Kidney (tissue), 14 donors: ENCODE results near the gene PTGES. TPM values are rescaled to one million over a fixed set of nuclear protein-coding genes. Genes with fewer than 3 reads are reported as not detected.

Experiments used
- DNase-seq, 5 donors: peaks; one replicate each; pipeline ENCODE4 v3.0.0-alpha.2; 2013 to 2020
- FAIRE-seq: peaks from 2 replicates; lab custom pipeline; 2012; peaks lifted over from hg19 to GRCh38; lab: Jason Lieb, UNC
- H3K27ac ChIP-seq, 2 donors: one replicate each; pipeline ENCODE4 v1.7.0; 2013; ENCODE audit warnings: low read depth in 2 of 2, low read length in 2 of 2, inconsistent platforms in 1 of 2
- H3K27me3 ChIP-seq: one replicate; pipeline ENCODE4 v1.7.1; 2013; ENCODE audit warnings: low read length, inconsistent platforms; ENCODE audit not compliant: control insufficient read depth, insufficient read depth
- H3K36me3 ChIP-seq, 3 donors: one replicate each; pipeline versions ENCODE4 v1.7.0 to v1.7.1; 2013; ENCODE audit warnings: low read length in 3 of 3, control low read depth in 1 of 3, inconsistent platforms in 1 of 3; ENCODE audit not compliant: insufficient read depth in 3 of 3, control insufficient read depth in 2 of 3
- H3K4me1 ChIP-seq, 3 donors: one replicate each; pipeline versions ENCODE4 v1.7.0 to v1.7.1; 2013; ENCODE audit warnings: low read length in 3 of 3, inconsistent platforms in 1 of 3, low read depth in 1 of 3; ENCODE audit not compliant: control insufficient read depth in 2 of 3, insufficient read depth in 2 of 3
- H3K4me3 ChIP-seq, 3 donors: one replicate each; pipeline versions ENCODE4 v1.7.0 to v1.8.1; 2013; ENCODE audit warnings: low read length in 3 of 3, control low read depth in 1 of 3, inconsistent platforms in 1 of 3
- H3K9ac ChIP-seq, 3 donors: one replicate each; pipeline versions ENCODE4 v1.7.0 to v1.7.1; 2013; ENCODE audit warnings: low read length in 3 of 3, control low read depth in 1 of 3, inconsistent platforms in 1 of 3
- H3K9me3 ChIP-seq, 3 donors: one replicate each; pipeline versions ENCODE4 v1.7.0 to v1.7.1; 2013; ENCODE audit warnings: low read length in 3 of 3, control low read depth in 1 of 3, inconsistent platforms in 1 of 3; ENCODE audit not compliant: control insufficient read depth in 2 of 3, insufficient read depth in 1 of 3
- intact Hi-C: fragments of 100-400 bp; cut with DNase I; formaldehyde crosslinking; loops from one replicate; pipeline ENCODE4 v1.11.1; 2022
- polyA plus RNA-seq: library from polyadenylated mRNA; stranded (reverse); fragments of 350-450 nt; fragmentation: Illumina TruSeq; extraction: RNeasy Lipid Tissue Mini Kit (QIAGEN cat#74804); gene quantifications from one replicate; pipeline ENCODE4 v1.2.3, GENCODE V29; 2014; ENCODE audit warnings: low read depth, low replicate concordance; ENCODE audit not compliant: insufficient read depth
- total RNA-seq: library from RNA; stranded (reverse); fragmentation: NEBNext Ultra II Directional; extraction: Animal tissue kit (Norgen Biotek cat#: 25700); gene quantifications from one replicate; pipeline ENCODE4 v1.2.1, GENCODE V29; 2021
- TF ChIP-seq, protein P1 (sequence below): IDR thresholded peaks from 3 replicates; pipeline ENCODE4 v1.5.1; 2012; ENCODE audit warnings: mild to moderate bottlenecking, moderate library complexity, borderline replicate concordance; ENCODE audit not compliant: insufficient read depth; ENCODE audit errors: extremely low read depth
- donor health status: control.
- donor health status: control.
- donor health status: control.
- donor health status: control.
- donor health status: control.
- donor health status: DM: yes; HTN: yes; CAD: no.
- donor health status: Normal renal cell carcinoma (clear cell type).

The PTGES gene
- total and polyA plus RNA-seq, 2 donors from 2014 or later: 8.1 to 8.9 TPM

DNA sequence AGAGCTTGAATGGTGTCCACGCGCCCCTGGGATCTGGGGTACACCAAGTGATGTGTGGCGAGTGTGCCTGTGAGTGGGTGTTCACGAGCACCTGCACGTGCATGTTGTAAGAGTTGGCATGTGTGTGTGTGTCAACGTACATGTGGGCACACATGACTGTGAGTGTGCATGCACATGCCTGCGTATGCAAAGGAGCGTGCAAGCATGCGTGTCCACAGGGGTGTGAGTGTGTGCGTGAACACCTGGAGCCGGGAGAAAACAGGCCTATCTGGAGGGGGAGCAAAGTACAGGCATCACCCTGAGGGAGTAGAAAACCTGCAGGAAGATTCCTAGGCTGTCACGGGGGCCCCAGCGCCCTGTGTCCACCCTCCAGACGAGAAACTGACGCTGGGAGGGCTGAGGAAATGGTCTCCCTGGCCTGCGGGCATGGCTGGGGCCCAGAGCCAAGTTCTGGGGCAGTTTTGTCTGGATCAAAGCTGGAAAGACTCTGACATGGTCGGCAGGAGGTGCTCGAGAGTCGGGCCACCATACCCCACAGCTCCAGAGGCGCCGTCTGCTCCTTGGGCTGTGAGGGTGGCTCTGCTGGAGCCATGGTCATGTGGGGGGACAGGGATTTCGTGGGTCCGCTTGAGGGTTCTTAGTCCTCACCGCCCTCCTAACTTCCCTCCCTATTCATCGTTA, 31.8 kb downstream of the PTGES start:
- no peak for FAIRE-seq
- intact Hi-C loops: no loop called here

DNA sequence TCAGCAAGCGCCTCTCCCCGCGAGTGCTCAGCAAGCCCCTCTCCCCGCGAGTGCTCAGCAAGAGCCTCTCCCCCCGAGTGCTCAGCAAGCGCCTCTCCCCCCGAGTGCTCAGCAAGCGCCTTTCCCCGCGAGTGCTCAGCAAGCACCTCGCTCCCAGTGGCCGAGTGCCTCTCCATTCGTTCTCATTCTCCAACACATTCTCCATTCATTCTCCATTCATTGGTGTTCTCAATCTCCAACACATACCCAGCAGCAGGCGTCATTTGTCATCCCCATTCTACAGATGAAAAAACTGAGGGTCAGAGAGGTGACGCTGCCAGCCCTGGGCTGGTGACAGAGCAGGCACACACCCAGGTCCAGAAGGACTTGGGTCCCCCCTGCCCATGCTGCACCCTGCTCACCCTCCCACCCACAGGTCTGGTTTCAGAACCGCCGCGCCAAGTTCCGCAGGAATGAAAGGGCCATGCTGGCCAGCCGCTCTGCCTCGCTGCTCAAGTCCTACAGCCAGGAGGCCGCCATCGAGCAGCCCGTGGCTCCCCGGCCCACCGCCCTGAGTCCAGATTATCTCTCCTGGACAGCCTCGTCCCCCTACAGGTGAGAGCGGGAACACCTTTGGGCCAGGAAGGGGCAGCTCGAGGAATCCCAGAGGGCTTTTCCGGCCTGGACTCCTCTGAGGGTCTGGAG, 32.5 kb downstream of the PTGES start:
- TF ChIP-seq, protein P1, sequence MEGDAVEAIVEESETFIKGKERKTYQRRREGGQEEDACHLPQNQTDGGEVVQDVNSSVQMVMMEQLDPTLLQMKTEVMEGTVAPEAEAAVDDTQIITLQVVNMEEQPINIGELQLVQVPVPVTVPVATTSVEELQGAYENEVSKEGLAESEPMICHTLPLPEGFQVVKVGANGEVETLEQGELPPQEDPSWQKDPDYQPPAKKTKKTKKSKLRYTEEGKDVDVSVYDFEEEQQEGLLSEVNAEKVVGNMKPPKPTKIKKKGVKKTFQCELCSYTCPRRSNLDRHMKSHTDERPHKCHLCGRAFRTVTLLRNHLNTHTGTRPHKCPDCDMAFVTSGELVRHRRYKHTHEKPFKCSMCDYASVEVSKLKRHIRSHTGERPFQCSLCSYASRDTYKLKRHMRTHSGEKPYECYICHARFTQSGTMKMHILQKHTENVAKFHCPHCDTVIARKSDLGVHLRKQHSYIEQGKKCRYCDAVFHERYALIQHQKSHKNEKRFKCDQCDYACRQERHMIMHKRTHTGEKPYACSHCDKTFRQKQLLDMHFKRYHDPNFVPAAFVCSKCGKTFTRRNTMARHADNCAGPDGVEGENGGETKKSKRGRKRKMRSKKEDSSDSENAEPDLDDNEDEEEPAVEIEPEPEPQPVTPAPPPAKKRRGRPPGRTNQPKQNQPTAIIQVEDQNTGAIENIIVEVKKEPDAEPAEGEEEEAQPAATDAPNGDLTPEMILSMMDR: no peak
- no peaks in the 10 kb centered on the region for H3K9me3 ChIP-seq
- no peaks in the 10 kb centered on the region for H3K36me3 ChIP-seq
- DNase-seq (no peak), FAIRE-seq (no peak)
- no peak overlapping the region for H3K9ac ChIP-seq
- no peaks in the 10 kb centered on the region for H3K4me1 ChIP-seq
- H3K27ac ChIP-seq: no peak overlapping the region
- no peak overlapping the region for H3K4me3 ChIP-seq
- intact Hi-C loops: no loop called here
- H3K27me3 ChIP-seq: no peaks in the 10 kb centered on the region

More for the DNA sequence above, 31.8 kb downstream of the PTGES start:
- Histone ChIP-seq H3K36me3 (no peaks in the 10 kb centered on the region), H3K9ac (no peak overlapping the region), H3K27me3 (no peaks in the 10 kb centered on the region), H3K4me1 (no peaks in the 10 kb centered on the region), H3K27ac (no peak overlapping the region), H3K4me3 (no peak overlapping the region), H3K9me3 (no peaks in the 10 kb centered on the region)
- no peak for DNase-seq
- TF ChIP-seq, protein P1: no peak

DNA sequence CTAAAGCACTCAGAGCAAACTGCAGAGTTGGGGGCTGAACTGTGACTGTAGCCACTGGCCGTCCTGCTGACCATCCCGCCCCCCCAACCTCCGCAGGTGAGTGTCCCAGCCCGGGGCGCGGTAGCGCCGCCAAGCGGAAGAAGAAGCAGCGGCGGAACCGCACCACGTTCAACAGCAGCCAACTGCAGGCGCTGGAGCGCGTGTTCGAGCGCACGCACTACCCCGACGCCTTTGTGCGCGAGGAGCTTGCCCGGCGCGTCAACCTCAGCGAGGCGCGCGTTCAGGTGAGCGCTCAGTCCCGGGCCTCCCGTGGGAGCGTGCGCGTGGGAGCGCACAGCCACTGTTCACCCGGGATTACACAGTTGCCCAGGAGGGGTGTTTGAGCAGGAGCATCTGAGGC, 33.7 kb downstream of the PTGES start:
- FAIRE-seq: no peak
- no peaks in the 10 kb centered on the region for H3K9me3 ChIP-seq
- no peaks in the 10 kb centered on the region for H3K27me3 ChIP-seq
- no peaks in the 10 kb centered on the region for H3K36me3 ChIP-seq
- no peak overlapping the region for H3K27ac ChIP-seq
- DNase-seq: no peak
- intact Hi-C loops: no loop called here
- TF ChIP-seq, protein P1: no peak
- no peaks in the 10 kb centered on the region for H3K4me1 ChIP-seq
- no peak overlapping the region for H3K4me3 ChIP-seq
- no peak overlapping the region for H3K9ac ChIP-seq
